Measurements from ENCODE around the gene VWA5B2. TPM values are rescaled to one million over a fixed set of nuclear protein-coding genes. Genes with fewer than 3 reads are reported as not detected.

VWA5B2 gene
- total and polyA plus RNA-seq, 4 donors = 0.12 to 1.7 (median 0.86) TPM

- Histone ChIP-seq H3K27ac (ENCODE audit: low read depth in 1 of 2, low read length in 1 of 2) (no peak overlapping the region), H3K9ac (ENCODE audit: insufficient read depth in 1 of 2, low read length in 2 of 2) (no peak overlapping the region), H3K4me3 (no peak overlapping the region), H3K36me3 (ENCODE audit: control insufficient read depth in 4 of 4, insufficient read depth in 4 of 4, low read length in 4 of 4) (no peaks in the 10 kb centered on the region), H3K4me1 (ENCODE audit: control insufficient read depth in 5 of 5, insufficient read depth in 5 of 5, low read length in 5 of 5) (peaks cover 0 to 8% (median 6%) of the 10 kb centered on the region in 5 donors), H3K27me3 (ENCODE audit: control insufficient read depth in 3 of 3, insufficient read depth in 3 of 3, low read length in 2 of 3) (peaks cover 0 to 22% (median 21%) of the 10 kb centered on the region in 3 donors), H3K9me3 (ENCODE audit: control insufficient read depth in 4 of 4, insufficient read depth in 3 of 4, low read length in 3 of 4) (peaks cover 0 to 2% (median 0%) of the 10 kb centered on the region in 4 donors)
- no peak for TF ChIP-seq CTCF (IDR thresholded peaks at IDR 0.05; ENCODE audit: control extremely low read depth, extremely low read depth)
- DNase-seq = no peak
- no peak for ATAC-seq (ENCODE audit: insufficient read depth, low FRiP score)
- WGBS, 2 donors = 89 to 92% methylated on average over 19 of the region's 19 CpGs
Measured at GRCh38 chr3:184234671-184235380, 5.4 kb downstream of the VWA5B2 start.

GRCh38 chr3:184235381-184236032 lies 6.1 kb downstream of the VWA5B2 start:
- TF ChIP-seq CTCF (IDR thresholded peaks at IDR 0.05; ENCODE audit: control extremely low read depth, extremely low read depth) = no peak
- Histone ChIP-seq H3K36me3 (ENCODE audit: control insufficient read depth in 4 of 4, insufficient read depth in 4 of 4, low read length in 4 of 4) (no peaks in the 10 kb centered on the region), H3K9me3 (ENCODE audit: control insufficient read depth in 4 of 4, insufficient read depth in 3 of 4, low read length in 3 of 4) (peaks cover 0 to 2% (median 0%) of the 10 kb centered on the region in 4 donors), H3K4me3 (no peak overlapping the region), H3K4me1 (ENCODE audit: control insufficient read depth in 5 of 5, insufficient read depth in 5 of 5, low read length in 5 of 5) (peaks cover 0 to 5% (median 3%) of the 10 kb centered on the region in 5 donors), H3K27me3 (ENCODE audit: control insufficient read depth in 3 of 3, insufficient read depth in 3 of 3, low read length in 2 of 3) (peaks cover 0 to 22% (median 21%) of the 10 kb centered on the region in 3 donors), H3K9ac (ENCODE audit: insufficient read depth in 1 of 2, low read length in 2 of 2) (no peak overlapping the region), H3K27ac (ENCODE audit: low read depth in 1 of 2, low read length in 1 of 2) (no peak overlapping the region)
- DNase-seq (no peak), ATAC-seq (ENCODE audit: insufficient read depth, low FRiP score) (no peak)
- 81 to 87% methylated on average over 4 of the region's 4 CpGs for WGBS, 2 donors

GRCh38 chr3:184236033-184236410 lies 6.6 kb downstream of the VWA5B2 start:
- no peak overlapping the region for H3K4me3 ChIP-seq
- WGBS, 2 donors = 62 to 75% methylated on average over 14 of the region's 14 CpGs
- H3K9me3 ChIP-seq (ENCODE audit: control insufficient read depth in 4 of 4, insufficient read depth in 3 of 4, low read length in 3 of 4) = peaks cover 0 to 2% (median 0%) of the 10 kb centered on the region in 4 donors
- DNase-seq (no peak), ATAC-seq (ENCODE audit: insufficient read depth, low FRiP score) (no peak)
- H3K36me3 ChIP-seq (ENCODE audit: control insufficient read depth in 4 of 4, insufficient read depth in 4 of 4, low read length in 4 of 4) = no peaks in the 10 kb centered on the region
- TF ChIP-seq CTCF (IDR thresholded peaks at IDR 0.05; ENCODE audit: control extremely low read depth, extremely low read depth) = no peak
- H3K27me3 ChIP-seq (ENCODE audit: control insufficient read depth in 3 of 3, insufficient read depth in 3 of 3, low read length in 2 of 3) = peaks cover 0 to 19% (median 18%) of the 10 kb centered on the region in 3 donors
- H3K9ac ChIP-seq (ENCODE audit: insufficient read depth in 1 of 2, low read length in 2 of 2) = no peak overlapping the region
- H3K4me1 ChIP-seq (ENCODE audit: control insufficient read depth in 5 of 5, insufficient read depth in 5 of 5, low read length in 5 of 5) = no peaks in the 10 kb centered on the region
- H3K27ac ChIP-seq (ENCODE audit: low read depth in 1 of 2, low read length in 1 of 2) = no peak overlapping the region

Data from lung (tissue), 12 donors.